PFSK-1 (cell line): ENCODE results near the gene CFAP61.

Experiments used
- FOXP2 ChIP-seq: optimal IDR thresholded peaks from 2 replicates; pipeline ENCODE3; 2011; ENCODE audit warnings: borderline replicate concordance, control low read depth, inconsistent platforms; ENCODE audit not compliant: insufficient read depth; ENCODE audit errors: extremely low read length, extremely low read depth
- POLR2AphosphoS5 ChIP-seq: IDR thresholded peaks from 2 replicates; pipeline ENCODE4 v1.6.1; 2012; ENCODE audit warnings: low read depth, mild to moderate bottlenecking, control low read depth, low read length, moderate library complexity
- SIN3A ChIP-seq: IDR thresholded peaks from 2 replicates; pipeline ENCODE4 v1.6.1; 2012; ENCODE audit warnings: mild to moderate bottlenecking, low read length, moderate library complexity, borderline replicate concordance; ENCODE audit not compliant: insufficient read depth
- TAF1 ChIP-seq: IDR thresholded peaks from 2 replicates; pipeline ENCODE4 v1.6.1; 2012; ENCODE audit warnings: low read length, control low read depth, borderline replicate concordance; ENCODE audit not compliant: insufficient read depth
- TF ChIP-seq, protein P1 (sequence below), 2 experiments: IDR thresholded peaks; 2 replicates each; pipeline versions ENCODE4 v1.6.1 to v1.8.0; 2011 to 2012; ENCODE audit warnings: low read depth in 2 of 2, low read length in 2 of 2, control low read depth in 1 of 2, inconsistent platforms in 1 of 2, mild to moderate bottlenecking in 1 of 2, moderate library complexity in 1 of 2; ENCODE audit not compliant: insufficient read depth in 1 of 2

DNA sequence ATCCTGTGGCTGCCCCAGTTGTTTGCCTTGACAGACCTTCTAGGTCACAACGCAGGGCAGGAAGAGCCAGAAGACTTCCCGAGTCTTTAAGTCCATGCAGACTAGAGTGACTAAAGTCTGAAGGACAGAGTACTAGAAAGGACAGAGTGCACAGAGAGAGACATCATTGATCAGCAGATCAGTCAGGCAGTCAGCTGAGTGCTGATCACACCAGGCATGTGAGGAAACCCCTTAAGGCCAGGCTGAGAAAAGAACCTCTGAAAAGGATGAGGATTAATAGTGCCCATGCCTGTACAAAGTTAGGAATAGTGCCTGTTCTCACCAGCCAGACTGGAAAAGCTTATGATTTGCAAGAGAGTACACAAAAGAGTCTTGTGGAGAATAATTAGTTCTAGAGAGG is 91.3 kb downstream of the CFAP61 start:
- TF ChIP-seq POLR2AphosphoS5, result no peak
- no peak for TF ChIP-seq TAF1
- TF ChIP-seq, protein P1, sequence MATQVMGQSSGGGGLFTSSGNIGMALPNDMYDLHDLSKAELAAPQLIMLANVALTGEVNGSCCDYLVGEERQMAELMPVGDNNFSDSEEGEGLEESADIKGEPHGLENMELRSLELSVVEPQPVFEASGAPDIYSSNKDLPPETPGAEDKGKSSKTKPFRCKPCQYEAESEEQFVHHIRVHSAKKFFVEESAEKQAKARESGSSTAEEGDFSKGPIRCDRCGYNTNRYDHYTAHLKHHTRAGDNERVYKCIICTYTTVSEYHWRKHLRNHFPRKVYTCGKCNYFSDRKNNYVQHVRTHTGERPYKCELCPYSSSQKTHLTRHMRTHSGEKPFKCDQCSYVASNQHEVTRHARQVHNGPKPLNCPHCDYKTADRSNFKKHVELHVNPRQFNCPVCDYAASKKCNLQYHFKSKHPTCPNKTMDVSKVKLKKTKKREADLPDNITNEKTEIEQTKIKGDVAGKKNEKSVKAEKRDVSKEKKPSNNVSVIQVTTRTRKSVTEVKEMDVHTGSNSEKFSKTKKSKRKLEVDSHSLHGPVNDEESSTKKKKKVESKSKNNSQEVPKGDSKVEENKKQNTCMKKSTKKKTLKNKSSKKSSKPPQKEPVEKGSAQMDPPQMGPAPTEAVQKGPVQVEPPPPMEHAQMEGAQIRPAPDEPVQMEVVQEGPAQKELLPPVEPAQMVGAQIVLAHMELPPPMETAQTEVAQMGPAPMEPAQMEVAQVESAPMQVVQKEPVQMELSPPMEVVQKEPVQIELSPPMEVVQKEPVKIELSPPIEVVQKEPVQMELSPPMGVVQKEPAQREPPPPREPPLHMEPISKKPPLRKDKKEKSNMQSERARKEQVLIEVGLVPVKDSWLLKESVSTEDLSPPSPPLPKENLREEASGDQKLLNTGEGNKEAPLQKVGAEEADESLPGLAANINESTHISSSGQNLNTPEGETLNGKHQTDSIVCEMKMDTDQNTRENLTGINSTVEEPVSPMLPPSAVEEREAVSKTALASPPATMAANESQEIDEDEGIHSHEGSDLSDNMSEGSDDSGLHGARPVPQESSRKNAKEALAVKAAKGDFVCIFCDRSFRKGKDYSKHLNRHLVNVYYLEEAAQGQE (IDR thresholded peaks at IDR 0.05; ENCODE audit: insufficient read depth in 1 of 2, low read depth in 2 of 2, low read length in 2 of 2), result no peak
- TF ChIP-seq SIN3A, result no peak
- no peak for TF ChIP-seq FOXP2
